HepG2 (cell line): Measurements from ENCODE around the gene RHOT2. TPM values are rescaled to one million over a fixed set of nuclear protein-coding genes. Genes with fewer than 3 reads are reported as not detected.

ENCODE experiments used
- ARNTL ChIP-seq: sonication (generic); formaldehyde crosslinking; IDR thresholded peaks from 2 replicates; pipeline ENCODE4 v1.4.0; 2020; ENCODE audit warnings: mild to moderate bottlenecking, missing genetic modification reagents
- CCDC6 ChIP-seq: sonication (generic); formaldehyde crosslinking; IDR thresholded peaks from 2 replicates; pipeline ENCODE4 v1.8.1; 2022; ENCODE audit warnings: mild to moderate bottlenecking, missing genetic modification reagents, moderate library complexity
- EZH2 ChIP-seq: conservative IDR thresholded peaks from 2 replicates; pipeline ENCODE4 v1.6.1; 2012; ENCODE audit warnings: mild to moderate bottlenecking, low read depth, low read length, moderate library complexity
- MTA1 ChIP-seq: sonication (generic); formaldehyde crosslinking; IDR thresholded peaks from 2 replicates; pipeline ENCODE4 v1.4.0; 2020; ENCODE audit warnings: missing genetic modification reagents, mild to moderate bottlenecking, borderline replicate concordance
- NCOA1 ChIP-seq: sonication (generic); formaldehyde crosslinking; IDR thresholded peaks from 2 replicates; pipeline ENCODE4 v1.9.0; 2021; ENCODE audit warnings: missing genetic modification reagents
- PHF21A ChIP-seq: sonication (generic); formaldehyde crosslinking; IDR thresholded peaks from 2 replicates; pipeline ENCODE4 v1.5.0; 2020; ENCODE audit warnings: mild to moderate bottlenecking, missing genetic modification reagents
- RFXANK ChIP-seq: IDR thresholded peaks from 2 replicates; pipeline ENCODE4 v1.6.1; 2016
- SNAPC2 ChIP-seq: sonication (generic); formaldehyde crosslinking; IDR thresholded peaks from 2 replicates; pipeline ENCODE4 v1.8.1; 2022; ENCODE audit warnings: mild to moderate bottlenecking, missing genetic modification reagents
- SRSF1 ChIP-seq: fragments of 200-400 bp; formaldehyde crosslinking; optimal IDR thresholded peaks from 2 replicates; pipeline ENCODE3; 2017; ENCODE audit warnings: mild to moderate bottlenecking, low read depth, low read length, moderate library complexity
- SSRP1 ChIP-seq: IDR thresholded peaks from 2 replicates; pipeline ENCODE4 v1.6.1; 2016; ENCODE audit warnings: control low read depth
- STAG1 ChIP-seq: sonication (generic); formaldehyde crosslinking; IDR thresholded peaks from 2 replicates; pipeline ENCODE4 v1.4.0; 2020; ENCODE audit warnings: missing genetic modification reagents
- TCF7 ChIP-seq: sonication (generic); IDR thresholded peaks from 2 replicates; pipeline ENCODE4 v1.6.1; 2016; ENCODE audit warnings: antibody characterized with exemption, low read depth
- ZNF530 ChIP-seq: sonication (generic); formaldehyde crosslinking; IDR thresholded peaks from 2 replicates; pipeline ENCODE4 v1.5.0; 2020; ENCODE audit warnings: low read depth, mild to moderate bottlenecking, missing genetic modification reagents
- ZNF674 ChIP-seq: sonication (generic); formaldehyde crosslinking; IDR thresholded peaks from 2 replicates; pipeline ENCODE4 v1.5.0; 2020; ENCODE audit warnings: low read depth, mild to moderate bottlenecking, missing genetic modification reagents
- ZSCAN21 ChIP-seq: sonication (generic); formaldehyde crosslinking; IDR thresholded peaks from 2 replicates; pipeline ENCODE4 v1.8.0; 2022; ENCODE audit warnings: mild to moderate bottlenecking, missing genetic modification reagents, moderate library complexity, borderline replicate concordance
- polyA plus RNA-seq, 8 experiments: library from polyadenylated mRNA; depleted of rRNA in 3 of 8; stranded (reverse) in 7 of 8; unstranded in 1 of 8; fragments of >200 nt; fragmentation: Illumina TruSeq in 4 of 8; extraction: Trizol in 4 of 8; gene quantifications; 2 replicates each; pipeline versions ENCODE4 v1.2.1 to v1.2.3, GENCODE V29; 2011 to 2016; ENCODE audit warnings: low read depth in 4 of 8, missing spikeins in 1 of 8, mixed read lengths in 1 of 8; ENCODE audit not compliant: insufficient read depth in 1 of 8
- total RNA-seq, 5 experiments: library from RNA; depleted of rRNA; stranded (reverse); fragments of >200 nt; fragmentation: Illumina TruSeq; extraction: Trizol; gene quantifications; 2 replicates each; pipeline ENCODE4 v1.2.3, GENCODE V29; 2016; ENCODE audit warnings: low read depth in 1 of 5
- TF ChIP-seq, protein P1 (sequence below), 2 experiments: fragments of 450-650 bp in 1 of 2; sonication (generic) in 1 of 2; formaldehyde crosslinking; IDR thresholded peaks; 2 replicates each; pipeline versions ENCODE4 v1.5.0 to v1.8.0; 2020 to 2022; ENCODE audit warnings: mild to moderate bottlenecking in 1 of 2, missing genetic modification reagents in 1 of 2
- TF ChIP-seq, protein P2 (sequence below): fragments of 450-650 bp; IDR thresholded peaks from 2 replicates; pipeline ENCODE4 v1.6.1; 2017; ENCODE audit warnings: mild to moderate bottlenecking
- TF ChIP-seq, protein P3 (sequence below), 2 experiments: sonication (generic) in 1 of 2; formaldehyde crosslinking in 1 of 2; IDR thresholded peaks; 2 replicates each; pipeline versions ENCODE4 v1.4.0 to v1.6.1; 2018 to 2020; ENCODE audit warnings: missing genetic modification reagents in 2 of 2, borderline replicate concordance in 1 of 2, low read depth in 1 of 2, mild to moderate bottlenecking in 1 of 2, missing biosample characterization in 1 of 2
- TF ChIP-seq, protein P4 (sequence below): sonication (generic); formaldehyde crosslinking; IDR thresholded peaks from 2 replicates; pipeline ENCODE4 v1.4.0; 2020; ENCODE audit warnings: missing genetic modification reagents
- TF ChIP-seq, protein P5 (sequence below): sonication (generic); formaldehyde crosslinking; IDR thresholded peaks from 2 replicates; pipeline ENCODE4 v1.4.0; 2020; ENCODE audit warnings: missing genetic modification reagents

The RHOT2 gene
- total and polyA plus RNA-seq, 2 of the 13 experiments (the other 11 are each of a cell fraction or from before 2014, with no cell fraction given), result 63.6 to 76.9 TPM

DNA sequence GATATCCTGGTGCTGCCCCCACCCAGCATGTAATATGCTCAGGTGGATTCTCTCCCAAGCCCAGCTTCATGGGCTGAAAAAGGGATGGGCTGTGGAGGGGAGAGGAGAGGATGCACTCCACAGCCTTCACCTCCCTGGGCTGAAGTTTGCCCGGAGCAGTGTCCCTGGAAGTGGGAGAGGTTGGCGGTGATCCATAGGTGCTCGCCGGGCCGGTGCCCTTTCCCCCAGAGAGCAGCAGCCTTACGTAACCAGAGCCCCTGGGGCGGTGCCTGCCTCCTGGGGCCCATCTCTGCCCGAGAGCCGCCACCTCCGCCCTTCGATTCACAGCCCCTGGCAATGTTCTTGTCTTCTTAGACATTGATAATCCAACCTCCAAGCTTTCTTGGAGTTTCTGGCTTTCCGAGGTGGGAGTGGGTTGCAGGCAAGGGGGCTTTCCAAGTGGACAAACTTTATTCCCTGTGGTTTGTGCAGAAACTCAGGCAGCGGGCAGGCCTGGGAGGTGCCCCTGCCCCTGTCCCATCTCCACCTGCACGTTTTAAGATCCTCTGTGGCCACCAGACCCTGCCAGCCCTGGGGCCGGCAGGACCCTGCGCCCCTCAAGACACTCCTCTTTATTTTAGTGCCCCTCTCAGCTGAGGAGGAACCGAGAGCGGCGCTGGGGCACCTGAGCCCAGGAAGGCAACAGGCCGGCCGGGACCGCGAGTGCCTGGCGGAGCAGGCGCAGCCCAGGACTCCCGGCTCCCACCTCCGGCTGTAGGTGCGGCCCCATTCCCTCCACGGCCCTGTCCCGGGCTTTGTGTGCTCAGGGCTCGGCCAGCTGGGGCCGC lies 21.9 kb upstream of the RHOT2 start (continued):
- TF ChIP-seq, protein P1, sequence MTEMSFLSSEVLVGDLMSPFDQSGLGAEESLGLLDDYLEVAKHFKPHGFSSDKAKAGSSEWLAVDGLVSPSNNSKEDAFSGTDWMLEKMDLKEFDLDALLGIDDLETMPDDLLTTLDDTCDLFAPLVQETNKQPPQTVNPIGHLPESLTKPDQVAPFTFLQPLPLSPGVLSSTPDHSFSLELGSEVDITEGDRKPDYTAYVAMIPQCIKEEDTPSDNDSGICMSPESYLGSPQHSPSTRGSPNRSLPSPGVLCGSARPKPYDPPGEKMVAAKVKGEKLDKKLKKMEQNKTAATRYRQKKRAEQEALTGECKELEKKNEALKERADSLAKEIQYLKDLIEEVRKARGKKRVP (CRISPR knock-in tag; IDR thresholded peaks at IDR 0.05), result no peak
- TF ChIP-seq SRSF1 (peak; percentile 19), CCDC6 (CRISPR knock-in tag) (0 out of 2 replicates have a peak, but pooled peaks have one; percentile 43), PHF21A (CRISPR knock-in tag) (peak; percentile 69), RFXANK (CRISPR knock-in tag) (no peak), ZNF674 (CRISPR knock-in tag) (no peak), ZSCAN21 (CRISPR knock-in tag) (no peak), STAG1 (CRISPR knock-in tag) (no peak), TCF7 (no peak), SNAPC2 (CRISPR knock-in tag) (no peak), SSRP1 (CRISPR knock-in tag) (peak; percentile 41; the same call in 1 of the 2 replicates), ARNTL (CRISPR knock-in tag) (peak; percentile 57; the same call in 1 of the 2 replicates), ZNF530 (no peak), EZH2 (no peak), NCOA1 (CRISPR knock-in tag) (no peak), MTA1 (CRISPR knock-in tag) (peak; percentile 43; the same call in 1 of the 2 replicates)
- TF ChIP-seq, protein P2, sequence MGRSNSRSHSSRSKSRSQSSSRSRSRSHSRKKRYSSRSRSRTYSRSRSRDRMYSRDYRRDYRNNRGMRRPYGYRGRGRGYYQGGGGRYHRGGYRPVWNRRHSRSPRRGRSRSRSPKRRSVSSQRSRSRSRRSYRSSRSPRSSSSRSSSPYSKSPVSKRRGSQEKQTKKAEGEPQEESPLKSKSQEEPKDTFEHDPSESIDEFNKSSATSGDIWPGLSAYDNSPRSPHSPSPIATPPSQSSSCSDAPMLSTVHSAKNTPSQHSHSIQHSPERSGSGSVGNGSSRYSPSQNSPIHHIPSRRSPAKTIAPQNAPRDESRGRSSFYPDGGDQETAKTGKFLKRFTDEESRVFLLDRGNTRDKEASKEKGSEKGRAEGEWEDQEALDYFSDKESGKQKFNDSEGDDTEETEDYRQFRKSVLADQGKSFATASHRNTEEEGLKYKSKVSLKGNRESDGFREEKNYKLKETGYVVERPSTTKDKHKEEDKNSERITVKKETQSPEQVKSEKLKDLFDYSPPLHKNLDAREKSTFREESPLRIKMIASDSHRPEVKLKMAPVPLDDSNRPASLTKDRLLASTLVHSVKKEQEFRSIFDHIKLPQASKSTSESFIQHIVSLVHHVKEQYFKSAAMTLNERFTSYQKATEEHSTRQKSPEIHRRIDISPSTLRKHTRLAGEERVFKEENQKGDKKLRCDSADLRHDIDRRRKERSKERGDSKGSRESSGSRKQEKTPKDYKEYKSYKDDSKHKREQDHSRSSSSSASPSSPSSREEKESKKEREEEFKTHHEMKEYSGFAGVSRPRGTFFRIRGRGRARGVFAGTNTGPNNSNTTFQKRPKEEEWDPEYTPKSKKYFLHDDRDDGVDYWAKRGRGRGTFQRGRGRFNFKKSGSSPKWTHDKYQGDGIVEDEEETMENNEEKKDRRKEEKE, result no peak
- TF ChIP-seq, protein P3, sequence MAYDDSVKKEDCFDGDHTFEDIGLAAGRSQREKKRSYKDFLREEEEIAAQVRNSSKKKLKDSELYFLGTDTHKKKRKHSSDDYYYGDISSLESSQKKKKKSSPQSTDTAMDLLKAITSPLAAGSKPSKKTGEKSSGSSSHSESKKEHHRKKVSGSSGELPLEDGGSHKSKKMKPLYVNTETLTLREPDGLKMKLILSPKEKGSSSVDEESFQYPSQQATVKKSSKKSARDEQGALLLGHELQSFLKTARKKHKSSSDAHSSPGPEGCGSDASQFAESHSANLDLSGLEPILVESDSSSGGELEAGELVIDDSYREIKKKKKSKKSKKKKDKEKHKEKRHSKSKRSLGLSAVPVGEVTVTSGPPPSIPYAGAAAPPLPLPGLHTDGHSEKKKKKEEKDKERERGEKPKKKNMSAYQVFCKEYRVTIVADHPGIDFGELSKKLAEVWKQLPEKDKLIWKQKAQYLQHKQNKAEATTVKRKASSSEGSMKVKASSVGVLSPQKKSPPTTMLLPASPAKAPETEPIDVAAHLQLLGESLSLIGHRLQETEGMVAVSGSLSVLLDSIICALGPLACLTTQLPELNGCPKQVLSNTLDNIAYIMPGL (CRISPR knock-in tag; IDR thresholded peaks at IDR 0.05; ENCODE audit: borderline replicate concordance in 1 of 2, low read depth in 1 of 2), result 0 out of 4 replicates have a peak, but pooled peaks of 1 of the 2 experiments have one; percentile 4
- TF ChIP-seq, protein P4, sequence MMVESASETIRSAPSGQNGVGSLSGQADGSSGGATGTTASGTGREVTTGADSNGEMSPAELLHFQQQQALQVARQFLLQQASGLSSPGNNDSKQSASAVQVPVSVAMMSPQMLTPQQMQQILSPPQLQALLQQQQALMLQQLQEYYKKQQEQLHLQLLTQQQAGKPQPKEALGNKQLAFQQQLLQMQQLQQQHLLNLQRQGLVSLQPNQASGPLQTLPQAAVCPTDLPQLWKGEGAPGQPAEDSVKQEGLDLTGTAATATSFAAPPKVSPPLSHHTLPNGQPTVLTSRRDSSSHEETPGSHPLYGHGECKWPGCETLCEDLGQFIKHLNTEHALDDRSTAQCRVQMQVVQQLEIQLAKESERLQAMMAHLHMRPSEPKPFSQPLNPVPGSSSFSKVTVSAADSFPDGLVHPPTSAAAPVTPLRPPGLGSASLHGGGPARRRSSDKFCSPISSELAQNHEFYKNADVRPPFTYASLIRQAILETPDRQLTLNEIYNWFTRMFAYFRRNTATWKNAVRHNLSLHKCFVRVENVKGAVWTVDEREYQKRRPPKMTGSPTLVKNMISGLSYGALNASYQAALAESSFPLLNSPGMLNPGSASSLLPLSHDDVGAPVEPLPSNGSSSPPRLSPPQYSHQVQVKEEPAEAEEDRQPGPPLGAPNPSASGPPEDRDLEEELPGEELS (CRISPR knock-in tag), result no peak
- TF ChIP-seq, protein P5, sequence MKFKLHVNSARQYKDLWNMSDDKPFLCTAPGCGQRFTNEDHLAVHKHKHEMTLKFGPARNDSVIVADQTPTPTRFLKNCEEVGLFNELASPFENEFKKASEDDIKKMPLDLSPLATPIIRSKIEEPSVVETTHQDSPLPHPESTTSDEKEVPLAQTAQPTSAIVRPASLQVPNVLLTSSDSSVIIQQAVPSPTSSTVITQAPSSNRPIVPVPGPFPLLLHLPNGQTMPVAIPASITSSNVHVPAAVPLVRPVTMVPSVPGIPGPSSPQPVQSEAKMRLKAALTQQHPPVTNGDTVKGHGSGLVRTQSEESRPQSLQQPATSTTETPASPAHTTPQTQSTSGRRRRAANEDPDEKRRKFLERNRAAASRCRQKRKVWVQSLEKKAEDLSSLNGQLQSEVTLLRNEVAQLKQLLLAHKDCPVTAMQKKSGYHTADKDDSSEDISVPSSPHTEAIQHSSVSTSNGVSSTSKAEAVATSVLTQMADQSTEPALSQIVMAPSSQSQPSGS (CRISPR knock-in tag), result peak; percentile 62; the same call in 1 of the 2 replicates
